GM18526 (cell line): ENCODE results near the gene FAM117A.

ENCODE experiments used
- POLR2A ChIP-seq: IDR thresholded peaks from 3 replicates; pipeline ENCODE4 v1.6.1; 2011; ENCODE audit not compliant: insufficient read length; ENCODE audit errors: extremely low read depth

FAM117A gene

GRCh38 chr17:49707246-49707607 lies 56.7 kb downstream of the FAM117A start:
- no peak for TF ChIP-seq POLR2A

GRCh38 chr17:49705254-49705653 lies 58.7 kb downstream of the FAM117A start:
- no peak for TF ChIP-seq POLR2A

- no peak for TF ChIP-seq POLR2A
Observed at GRCh38 chr17:49703557-49704277, 60.2 kb downstream of the FAM117A start.

- TF ChIP-seq POLR2A, result no peak
Observed at GRCh38 chr17:49700960-49701359, 63.0 kb downstream of the FAM117A start.

GRCh38 chr17:49699966-49700575 lies 63.9 kb downstream of the FAM117A start:
- no peak for TF ChIP-seq POLR2A

GRCh38 chr17:49698005-49698404 lies 65.9 kb downstream of the FAM117A start:
- TF ChIP-seq POLR2A, result no peak

GRCh38 chr17:49696233-49696761 lies 67.6 kb downstream of the FAM117A start:
- TF ChIP-seq POLR2A, result no peak

GRCh38 chr17:49695698-49696232 lies 68.2 kb downstream of the FAM117A start:
- TF ChIP-seq POLR2A, result no peak

GRCh38 chr17:49694847-49695697 lies 68.9 kb downstream of the FAM117A start:
- TF ChIP-seq POLR2A, result no peak

- no peak for TF ChIP-seq POLR2A
Observed at GRCh38 chr17:49692751-49693150, 71.2 kb downstream of the FAM117A start.

GRCh38 chr17:49691677-49692191 lies 72.2 kb downstream of the FAM117A start:
- TF ChIP-seq POLR2A, result no peak

- TF ChIP-seq POLR2A, result no peak
Observed at GRCh38 chr17:49691086-49691676, 72.8 kb downstream of the FAM117A start.

GRCh38 chr17:49690256-49690655 lies 73.7 kb downstream of the FAM117A start:
- no peak for TF ChIP-seq POLR2A

GRCh38 chr17:49688848-49689247 lies 75.1 kb downstream of the FAM117A start:
- no peak for TF ChIP-seq POLR2A
